ENCODE data around the gene C19orf44.

DNA sequence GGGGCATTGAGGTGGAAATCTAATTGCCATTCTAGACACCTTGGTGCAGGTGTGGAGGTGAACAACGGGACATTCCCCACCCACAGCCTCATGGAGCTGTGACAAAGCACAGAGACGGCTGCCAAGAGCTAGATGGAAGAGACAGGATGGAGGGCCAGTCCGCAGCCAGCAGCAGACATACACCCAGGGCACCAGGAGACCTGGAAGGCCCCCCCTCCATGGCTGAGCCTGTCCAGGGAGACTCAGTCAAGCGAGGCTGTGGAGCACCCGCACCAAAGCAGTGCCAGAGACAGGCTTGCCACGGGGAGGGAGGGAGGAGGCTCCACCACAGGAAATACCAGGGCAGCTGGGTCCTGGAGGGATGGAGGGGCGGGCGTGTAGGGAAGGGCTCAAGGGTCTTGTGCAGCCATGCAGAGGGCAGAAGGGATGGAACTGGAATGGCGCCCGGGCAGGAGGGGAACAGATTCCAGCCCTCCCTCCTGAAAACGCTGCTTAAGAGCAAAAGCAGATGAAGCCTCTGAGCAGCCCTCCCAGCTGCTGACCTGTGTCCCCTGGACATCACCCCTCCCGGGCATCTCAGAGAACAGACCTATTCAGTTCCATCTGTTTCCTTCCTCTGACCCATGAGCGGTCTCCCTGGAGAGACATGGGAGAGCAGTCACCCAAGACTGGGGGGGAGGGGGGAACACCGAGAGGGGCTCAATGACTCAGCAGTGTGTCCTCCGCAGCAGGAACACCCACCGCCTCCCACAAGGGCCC, 38.8 kb upstream of the C19orf44 start:
- TF ChIP-seq, protein P1, sequence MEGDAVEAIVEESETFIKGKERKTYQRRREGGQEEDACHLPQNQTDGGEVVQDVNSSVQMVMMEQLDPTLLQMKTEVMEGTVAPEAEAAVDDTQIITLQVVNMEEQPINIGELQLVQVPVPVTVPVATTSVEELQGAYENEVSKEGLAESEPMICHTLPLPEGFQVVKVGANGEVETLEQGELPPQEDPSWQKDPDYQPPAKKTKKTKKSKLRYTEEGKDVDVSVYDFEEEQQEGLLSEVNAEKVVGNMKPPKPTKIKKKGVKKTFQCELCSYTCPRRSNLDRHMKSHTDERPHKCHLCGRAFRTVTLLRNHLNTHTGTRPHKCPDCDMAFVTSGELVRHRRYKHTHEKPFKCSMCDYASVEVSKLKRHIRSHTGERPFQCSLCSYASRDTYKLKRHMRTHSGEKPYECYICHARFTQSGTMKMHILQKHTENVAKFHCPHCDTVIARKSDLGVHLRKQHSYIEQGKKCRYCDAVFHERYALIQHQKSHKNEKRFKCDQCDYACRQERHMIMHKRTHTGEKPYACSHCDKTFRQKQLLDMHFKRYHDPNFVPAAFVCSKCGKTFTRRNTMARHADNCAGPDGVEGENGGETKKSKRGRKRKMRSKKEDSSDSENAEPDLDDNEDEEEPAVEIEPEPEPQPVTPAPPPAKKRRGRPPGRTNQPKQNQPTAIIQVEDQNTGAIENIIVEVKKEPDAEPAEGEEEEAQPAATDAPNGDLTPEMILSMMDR (IDR thresholded peaks at IDR 0.05) = no peak
- TF ChIP-seq EZH2 (IDR thresholded peaks at IDR 0.05) = no peak
